H1 (cell line): Measurements from ENCODE around the gene FCGR2B.

Source experiments
- CTCF ChIP-seq, 3 experiments: IDR thresholded peaks; 1 replicate in 2 of 3; 2 replicates in 1 of 3; pipeline versions ENCODE4 v1.5.1 to v1.6.1; 2011; ENCODE audit warnings: low read length in 3 of 3, mild to moderate bottlenecking in 3 of 3, inconsistent platforms in 2 of 3, low read depth in 1 of 3, moderate library complexity in 1 of 3; ENCODE audit not compliant: insufficient read depth in 1 of 3; ENCODE audit errors: control extremely low read depth in 1 of 3
- EGR1 ChIP-seq: IDR thresholded peaks from 2 replicates; pipeline ENCODE4 v1.6.1; 2011; ENCODE audit warnings: low read depth, low read length, borderline replicate concordance
- JUND ChIP-seq: IDR thresholded peaks from 2 replicates; pipeline ENCODE4 v1.6.1; 2011; ENCODE audit warnings: mild to moderate bottlenecking, improper control_type of control experiment, low read length
- MAFK ChIP-seq: IDR thresholded peaks from 2 replicates; pipeline ENCODE4 v1.6.1; 2012; ENCODE audit warnings: low read depth, mild to moderate bottlenecking, improper control_type of control experiment, low read length
- NANOG ChIP-seq: IDR thresholded peaks from 2 replicates; pipeline ENCODE4 v1.6.1; 2011; ENCODE audit warnings: low read length, low read depth, mild to moderate bottlenecking, inconsistent platforms; ENCODE audit not compliant: insufficient read depth, poor library complexity, severe bottlenecking
- POLR2AphosphoS5 ChIP-seq: IDR thresholded peaks from 2 replicates; pipeline ENCODE4 v1.6.1; 2011; ENCODE audit warnings: low read depth, low read length
- SP1 ChIP-seq: IDR thresholded peaks from 2 replicates; pipeline ENCODE4 v1.6.1; 2011; ENCODE audit warnings: low read depth, low read length
- SP2 ChIP-seq: IDR thresholded peaks from 2 replicates; pipeline ENCODE4 v1.6.1; 2012; ENCODE audit warnings: mild to moderate bottlenecking, low read length, inconsistent platforms
- TEAD4 ChIP-seq: IDR thresholded peaks from 2 replicates; pipeline ENCODE4 v1.6.1; 2012; ENCODE audit warnings: low read depth, low read length, inconsistent platforms, mixed read lengths

GRCh38 chr1:161709373-161709772, 46.4 kb downstream of the FCGR2B start:
- TF ChIP-seq SP2 (no peak), MAFK (no peak), CTCF (IDR thresholded peaks at IDR 0.05; ENCODE audit: control extremely low read depth in 1 of 3, insufficient read depth in 1 of 3, low read depth in 1 of 3, low read length in 3 of 3) (no peak), NANOG (no peak), EGR1 (no peak), SP1 (no peak), TEAD4 (no peak), JUND (no peak), POLR2AphosphoS5 (no peak)
